Kidney (tissue), 14 donors: ENCODE data around the gene ITPRIPL2. TPM values are rescaled to one million over a fixed set of nuclear protein-coding genes. Genes with fewer than 3 reads are reported as not detected.

Experiments used
- DNase-seq, 5 donors: peaks; one replicate each; pipeline ENCODE4 v3.0.0-alpha.2; 2013 to 2020
- FAIRE-seq: peaks from 2 replicates; lab custom pipeline; 2012; peaks lifted over from hg19 to GRCh38; lab: Jason Lieb, UNC
- H3K27ac ChIP-seq, 2 donors: one replicate each; pipeline ENCODE4 v1.7.0; 2013; ENCODE audit warnings: low read depth in 2 of 2, low read length in 2 of 2, inconsistent platforms in 1 of 2
- H3K27me3 ChIP-seq: one replicate; pipeline ENCODE4 v1.7.1; 2013; ENCODE audit warnings: low read length, inconsistent platforms; ENCODE audit not compliant: control insufficient read depth, insufficient read depth
- H3K36me3 ChIP-seq, 3 donors: one replicate each; pipeline versions ENCODE4 v1.7.0 to v1.7.1; 2013; ENCODE audit warnings: low read length in 3 of 3, control low read depth in 1 of 3, inconsistent platforms in 1 of 3; ENCODE audit not compliant: insufficient read depth in 3 of 3, control insufficient read depth in 2 of 3
- H3K4me1 ChIP-seq, 3 donors: one replicate each; pipeline versions ENCODE4 v1.7.0 to v1.7.1; 2013; ENCODE audit warnings: low read length in 3 of 3, inconsistent platforms in 1 of 3, low read depth in 1 of 3; ENCODE audit not compliant: control insufficient read depth in 2 of 3, insufficient read depth in 2 of 3
- H3K4me3 ChIP-seq, 3 donors: one replicate each; pipeline versions ENCODE4 v1.7.0 to v1.8.1; 2013; ENCODE audit warnings: low read length in 3 of 3, control low read depth in 1 of 3, inconsistent platforms in 1 of 3
- H3K9ac ChIP-seq, 3 donors: one replicate each; pipeline versions ENCODE4 v1.7.0 to v1.7.1; 2013; ENCODE audit warnings: low read length in 3 of 3, control low read depth in 1 of 3, inconsistent platforms in 1 of 3
- H3K9me3 ChIP-seq, 3 donors: one replicate each; pipeline versions ENCODE4 v1.7.0 to v1.7.1; 2013; ENCODE audit warnings: low read length in 3 of 3, control low read depth in 1 of 3, inconsistent platforms in 1 of 3; ENCODE audit not compliant: control insufficient read depth in 2 of 3, insufficient read depth in 1 of 3
- CTCF ChIP-seq: IDR thresholded peaks from 3 replicates; pipeline ENCODE4 v1.5.1; 2012; ENCODE audit warnings: mild to moderate bottlenecking, moderate library complexity, borderline replicate concordance; ENCODE audit not compliant: insufficient read depth; ENCODE audit errors: extremely low read depth
- intact Hi-C: fragments of 100-400 bp; cut with DNase I; formaldehyde crosslinking; loops from one replicate; pipeline ENCODE4 v1.11.1; 2022
- polyA plus RNA-seq: library from polyadenylated mRNA; stranded (reverse); fragments of 350-450 nt; fragmentation: Illumina TruSeq; extraction: RNeasy Lipid Tissue Mini Kit (QIAGEN cat#74804); gene quantifications from one replicate; pipeline ENCODE4 v1.2.3, GENCODE V29; 2014; ENCODE audit warnings: low read depth, low replicate concordance; ENCODE audit not compliant: insufficient read depth
- total RNA-seq: library from RNA; stranded (reverse); fragmentation: NEBNext Ultra II Directional; extraction: Animal tissue kit (Norgen Biotek cat#: 25700); gene quantifications from one replicate; pipeline ENCODE4 v1.2.1, GENCODE V29; 2021
- donor health status: control.
- donor health status: control.
- donor health status: control.
- donor health status: control.
- donor health status: control.
- donor health status: DM: yes; HTN: yes; CAD: no.
- donor health status: Normal renal cell carcinoma (clear cell type).

Gene ITPRIPL2
- total and polyA plus RNA-seq, 2 donors from 2014 or later = 6.7 to 48.1 TPM

DNA sequence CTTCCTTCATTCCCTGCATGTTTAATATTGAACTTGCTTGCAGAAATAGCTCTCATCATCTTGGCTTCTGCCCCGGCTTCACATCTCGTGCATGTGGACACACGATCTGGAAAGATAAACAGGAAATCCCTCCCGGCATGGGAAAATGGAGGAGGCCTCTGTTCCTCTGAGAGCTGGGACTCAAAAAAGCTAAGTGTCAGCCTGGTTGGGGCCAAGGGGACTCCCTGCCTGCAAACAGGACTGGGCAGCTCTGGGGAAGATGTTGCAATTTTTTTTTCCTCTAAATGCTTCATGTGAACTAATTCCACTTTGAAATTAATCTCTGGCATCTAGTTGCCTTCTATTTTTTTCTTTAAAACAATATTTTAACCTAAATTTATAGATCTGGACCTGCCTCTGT is 24.8 kb downstream of the ITPRIPL2 start:
- FAIRE-seq (no peak), DNase-seq (peak in 4 of 5 donors; percentile 66 to 92 (median 77))
- no peaks in the 10 kb centered on the region for H3K9me3 ChIP-seq
- H3K4me3 ChIP-seq = no peak overlapping the region
- H3K4me1 ChIP-seq = peaks cover 0 to 12% (median 0%) of the 10 kb centered on the region in 3 donors
- H3K27ac ChIP-seq = no peak overlapping the region
- H3K27me3 ChIP-seq = no peaks in the 10 kb centered on the region
- no peak overlapping the region for H3K9ac ChIP-seq
- H3K36me3 ChIP-seq = no peaks in the 10 kb centered on the region
- intact Hi-C loops = no loop called here
- TF ChIP-seq CTCF = no peak

DNA sequence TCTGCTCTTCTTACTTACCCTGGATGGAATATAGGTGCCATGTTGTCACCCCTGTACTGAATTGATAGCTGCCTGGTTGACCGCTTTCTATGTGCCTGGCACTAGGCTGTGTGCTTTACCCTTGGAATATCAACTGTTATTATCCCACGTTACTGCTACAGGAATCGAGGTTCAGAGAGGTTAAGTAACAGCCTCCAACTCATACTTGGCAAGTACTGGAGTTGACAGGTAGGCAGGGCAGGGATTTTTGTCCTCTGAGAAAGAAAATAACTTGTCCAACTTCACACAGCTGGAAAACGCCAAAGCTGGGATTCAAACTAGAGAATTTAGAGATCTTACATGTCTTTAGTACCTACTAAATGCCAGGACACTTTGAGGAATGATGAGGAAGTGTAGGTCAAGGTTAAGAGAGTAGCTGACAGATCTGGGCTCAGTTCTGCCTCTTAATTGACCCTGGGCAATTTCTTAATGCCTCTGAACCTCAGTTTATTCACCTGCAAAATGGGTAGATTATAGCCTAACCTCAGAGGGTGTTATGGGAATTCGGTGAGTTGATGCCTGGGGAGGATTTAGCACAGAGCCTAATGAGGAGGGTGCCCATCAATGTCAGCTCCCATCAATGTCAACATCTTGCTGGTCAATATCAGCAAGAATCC is 25.8 kb downstream of the ITPRIPL2 start:
- no peak overlapping the region for H3K27ac ChIP-seq
- TF ChIP-seq CTCF = no peak
- DNase-seq (no peak), FAIRE-seq (no peak)
- H3K36me3 ChIP-seq = no peaks in the 10 kb centered on the region
- no peak overlapping the region for H3K4me3 ChIP-seq
- no peaks in the 10 kb centered on the region for H3K9me3 ChIP-seq
- peaks cover 0 to 12% (median 0%) of the 10 kb centered on the region in 3 donors for H3K4me1 ChIP-seq
- H3K27me3 ChIP-seq = no peaks in the 10 kb centered on the region
- intact Hi-C loops = no loop called here
- no peak overlapping the region for H3K9ac ChIP-seq

DNA sequence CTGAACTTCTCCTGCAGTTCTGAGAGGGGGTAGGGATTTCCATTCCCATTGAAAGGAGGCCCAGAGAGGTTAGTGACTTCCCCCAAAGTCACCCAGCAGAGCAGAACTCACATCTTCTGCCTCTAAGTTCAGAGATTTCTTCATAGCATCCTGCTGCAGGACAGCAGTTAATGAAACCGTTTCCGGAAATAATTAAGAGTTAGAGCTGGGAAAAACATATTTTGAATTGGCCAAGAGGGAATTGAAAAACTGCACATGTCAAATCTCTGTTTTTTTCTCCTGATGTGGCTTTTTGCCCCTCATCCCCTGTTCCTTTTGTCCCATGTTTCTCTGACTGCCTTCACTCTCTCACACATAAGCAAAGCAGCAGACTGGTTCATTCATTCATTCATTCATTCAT is 26.6 kb downstream of the ITPRIPL2 start:
- H3K4me3 ChIP-seq = no peak overlapping the region
- intact Hi-C loops = no loop called here
- H3K27ac ChIP-seq = no peak overlapping the region
- DNase-seq (no peak), FAIRE-seq (no peak)
- H3K9ac ChIP-seq = no peak overlapping the region
- no peak for TF ChIP-seq CTCF
- no peaks in the 10 kb centered on the region for H3K27me3 ChIP-seq
- H3K9me3 ChIP-seq = no peaks in the 10 kb centered on the region
- no peaks in the 10 kb centered on the region for H3K36me3 ChIP-seq
- H3K4me1 ChIP-seq = peaks cover 0 to 12% (median 0%) of the 10 kb centered on the region in 3 donors
